Measurements from ENCODE around the gene PTN. TPM values are rescaled to one million over a fixed set of nuclear protein-coding genes. Genes with fewer than 3 reads are reported as not detected.

Gene PTN
- polyA plus RNA-seq, 2 donors, result 88.2 to 97.1 TPM

GRCh38 chr7:137354961-137355360, 11.4 kb upstream of the PTN start:
- no peaks in the 10 kb centered on the region for H3K9me3 ChIP-seq (ENCODE audit: control insufficient read depth in 2 of 2, insufficient read depth in 1 of 2, low read depth in 1 of 2, low read length in 1 of 2)
- H3K27ac ChIP-seq (ENCODE audit: low read depth in 2 of 2, low read length in 1 of 2), result no peak overlapping the region
- no peaks in the 10 kb centered on the region for H3K4me1 ChIP-seq (ENCODE audit: control insufficient read depth in 2 of 2, insufficient read depth in 2 of 2, low read length in 1 of 2)
- no peaks in the 10 kb centered on the region for H3K36me3 ChIP-seq (ENCODE audit: control insufficient read depth in 2 of 2, insufficient read depth in 2 of 2, low read length in 1 of 2)
- no peaks in the 10 kb centered on the region for H3K27me3 ChIP-seq (ENCODE audit: control insufficient read depth in 1 of 2, insufficient read depth in 2 of 2, low read length in 2 of 2)
- no peak overlapping the region for H3K4me3 ChIP-seq (ENCODE audit: low read depth in 1 of 2, low read length in 2 of 2)

GRCh38 chr7:137354396-137354795, 10.9 kb upstream of the PTN start:
- Histone ChIP-seq H3K4me1 (ENCODE audit: control insufficient read depth in 2 of 2, insufficient read depth in 2 of 2, low read length in 1 of 2) (no peaks in the 10 kb centered on the region), H3K4me3 (ENCODE audit: low read depth in 1 of 2, low read length in 2 of 2) (no peak overlapping the region), H3K9me3 (ENCODE audit: control insufficient read depth in 2 of 2, insufficient read depth in 1 of 2, low read depth in 1 of 2, low read length in 1 of 2) (no peaks in the 10 kb centered on the region), H3K36me3 (ENCODE audit: control insufficient read depth in 2 of 2, insufficient read depth in 2 of 2, low read length in 1 of 2) (no peaks in the 10 kb centered on the region), H3K27me3 (ENCODE audit: control insufficient read depth in 1 of 2, insufficient read depth in 2 of 2, low read length in 2 of 2) (no peaks in the 10 kb centered on the region), H3K27ac (ENCODE audit: low read depth in 2 of 2, low read length in 1 of 2) (no peak overlapping the region)
- 29 to 42% methylated on average over 5 of the region's 5 CpGs for WGBS, 2 donors

GRCh38 chr7:137351941-137352340, 8.4 kb upstream of the PTN start:
- no peaks in the 10 kb centered on the region for H3K27me3 ChIP-seq (ENCODE audit: control insufficient read depth in 1 of 2, insufficient read depth in 2 of 2, low read length in 2 of 2)
- H3K4me3 ChIP-seq (ENCODE audit: low read depth in 1 of 2, low read length in 2 of 2), result no peak overlapping the region
- no peaks in the 10 kb centered on the region for H3K9me3 ChIP-seq (ENCODE audit: control insufficient read depth in 2 of 2, insufficient read depth in 1 of 2, low read depth in 1 of 2, low read length in 1 of 2)
- H3K4me1 ChIP-seq (ENCODE audit: control insufficient read depth in 2 of 2, insufficient read depth in 2 of 2, low read length in 1 of 2), result no peaks in the 10 kb centered on the region
- WGBS, 2 donors, result 46 to 62% methylated on average over 2 of the region's 2 CpGs
- no peaks in the 10 kb centered on the region for H3K36me3 ChIP-seq (ENCODE audit: control insufficient read depth in 2 of 2, insufficient read depth in 2 of 2, low read length in 1 of 2)
- H3K27ac ChIP-seq (ENCODE audit: low read depth in 2 of 2, low read length in 1 of 2), result no peak overlapping the region

- Histone ChIP-seq H3K4me3 (ENCODE audit: low read depth in 1 of 2, low read length in 2 of 2) (no peak overlapping the region), H3K27ac (ENCODE audit: low read depth in 2 of 2, low read length in 1 of 2) (no peak overlapping the region), H3K36me3 (ENCODE audit: control insufficient read depth in 2 of 2, insufficient read depth in 2 of 2, low read length in 1 of 2) (no peaks in the 10 kb centered on the region), H3K27me3 (ENCODE audit: control insufficient read depth in 1 of 2, insufficient read depth in 2 of 2, low read length in 2 of 2) (no peaks in the 10 kb centered on the region), H3K4me1 (ENCODE audit: control insufficient read depth in 2 of 2, insufficient read depth in 2 of 2, low read length in 1 of 2) (no peaks in the 10 kb centered on the region), H3K9me3 (ENCODE audit: control insufficient read depth in 2 of 2, insufficient read depth in 1 of 2, low read depth in 1 of 2, low read length in 1 of 2) (no peaks in the 10 kb centered on the region)
- WGBS, 2 donors, result 75 to 79% methylated on average over 6 of the region's 6 CpGs
Measured at GRCh38 chr7:137345799-137346449, 2.4 kb upstream of the PTN start.

- peaks cover 0 to 2% of the 10 kb centered on the region in 2 donors for H3K36me3 ChIP-seq (ENCODE audit: control insufficient read depth in 2 of 2, insufficient read depth in 2 of 2, low read length in 1 of 2)
- 10 to 15% methylated on average over 5 of the region's 5 CpGs for WGBS, 2 donors
- H3K4me3 ChIP-seq (ENCODE audit: low read depth in 1 of 2, low read length in 2 of 2), result peak overlapping the region; percentile 55 to 56
- no peaks in the 10 kb centered on the region for H3K27me3 ChIP-seq (ENCODE audit: control insufficient read depth in 1 of 2, insufficient read depth in 2 of 2, low read length in 2 of 2)
- H3K27ac ChIP-seq (ENCODE audit: low read depth in 2 of 2, low read length in 1 of 2), result peak overlapping the region; percentile 76 to 85
- no peaks in the 10 kb centered on the region for H3K4me1 ChIP-seq (ENCODE audit: control insufficient read depth in 2 of 2, insufficient read depth in 2 of 2, low read length in 1 of 2)
- H3K9me3 ChIP-seq (ENCODE audit: control insufficient read depth in 2 of 2, insufficient read depth in 1 of 2, low read depth in 1 of 2, low read length in 1 of 2), result no peaks in the 10 kb centered on the region
Measured at GRCh38 chr7:137342828-137343261, 688 bp downstream of the PTN start.

GRCh38 chr7:137342265-137342664, 1.3 kb downstream of the PTN start:
- H3K4me1 ChIP-seq (ENCODE audit: control insufficient read depth in 2 of 2, insufficient read depth in 2 of 2, low read length in 1 of 2), result no peaks in the 10 kb centered on the region
- peak overlapping the region in 1 of 2 donors; percentile 55 for H3K4me3 ChIP-seq (ENCODE audit: low read depth in 1 of 2, low read length in 2 of 2)
- H3K36me3 ChIP-seq (ENCODE audit: control insufficient read depth in 2 of 2, insufficient read depth in 2 of 2, low read length in 1 of 2), result peaks cover 0 to 2% of the 10 kb centered on the region in 2 donors
- H3K9me3 ChIP-seq (ENCODE audit: control insufficient read depth in 2 of 2, insufficient read depth in 1 of 2, low read depth in 1 of 2, low read length in 1 of 2), result no peaks in the 10 kb centered on the region
- WGBS, 2 donors, result 42 to 56% methylated on average over 3 of the region's 3 CpGs
- no peaks in the 10 kb centered on the region for H3K27me3 ChIP-seq (ENCODE audit: control insufficient read depth in 1 of 2, insufficient read depth in 2 of 2, low read length in 2 of 2)
- no peak overlapping the region for H3K27ac ChIP-seq (ENCODE audit: low read depth in 2 of 2, low read length in 1 of 2)

GRCh38 chr7:137337902-137338301, 5.6 kb downstream of the PTN start:
- Histone ChIP-seq H3K9me3 (ENCODE audit: control insufficient read depth in 2 of 2, insufficient read depth in 1 of 2, low read depth in 1 of 2, low read length in 1 of 2) (no peaks in the 10 kb centered on the region), H3K4me1 (ENCODE audit: control insufficient read depth in 2 of 2, insufficient read depth in 2 of 2, low read length in 1 of 2) (no peaks in the 10 kb centered on the region), H3K36me3 (ENCODE audit: control insufficient read depth in 2 of 2, insufficient read depth in 2 of 2, low read length in 1 of 2) (peaks cover 0 to 2% of the 10 kb centered on the region in 2 donors), H3K4me3 (ENCODE audit: low read depth in 1 of 2, low read length in 2 of 2) (no peak overlapping the region), H3K27ac (ENCODE audit: low read depth in 2 of 2, low read length in 1 of 2) (no peak overlapping the region), H3K27me3 (ENCODE audit: control insufficient read depth in 1 of 2, insufficient read depth in 2 of 2, low read length in 2 of 2) (no peaks in the 10 kb centered on the region)
- WGBS, 2 donors, result 65 to 78% methylated on average over 2 of the region's 2 CpGs

- 51 to 69% methylated on average over 4 of the region's 4 CpGs for WGBS, 2 donors
- H3K4me1 ChIP-seq (ENCODE audit: control insufficient read depth in 2 of 2, insufficient read depth in 2 of 2, low read length in 1 of 2), result no peaks in the 10 kb centered on the region
- H3K4me3 ChIP-seq (ENCODE audit: low read depth in 1 of 2, low read length in 2 of 2), result no peak overlapping the region
- H3K27me3 ChIP-seq (ENCODE audit: control insufficient read depth in 1 of 2, insufficient read depth in 2 of 2, low read length in 2 of 2), result no peaks in the 10 kb centered on the region
- peak overlapping the region; percentile 6 to 74 for H3K27ac ChIP-seq (ENCODE audit: low read depth in 2 of 2, low read length in 1 of 2)
- no peaks in the 10 kb centered on the region for H3K9me3 ChIP-seq (ENCODE audit: control insufficient read depth in 2 of 2, insufficient read depth in 1 of 2, low read depth in 1 of 2, low read length in 1 of 2)
- peaks cover 0 to 2% of the 10 kb centered on the region in 2 donors for H3K36me3 ChIP-seq (ENCODE audit: control insufficient read depth in 2 of 2, insufficient read depth in 2 of 2, low read length in 1 of 2)
Measured at GRCh38 chr7:137335814-137336213, 7.7 kb downstream of the PTN start.

GRCh38 chr7:137331378-137331777, 12.2 kb downstream of the PTN start:
- no peaks in the 10 kb centered on the region for H3K36me3 ChIP-seq (ENCODE audit: control insufficient read depth in 2 of 2, insufficient read depth in 2 of 2, low read length in 1 of 2)
- H3K4me3 ChIP-seq (ENCODE audit: low read depth in 1 of 2, low read length in 2 of 2), result no peak overlapping the region
- no peaks in the 10 kb centered on the region for H3K9me3 ChIP-seq (ENCODE audit: control insufficient read depth in 2 of 2, insufficient read depth in 1 of 2, low read depth in 1 of 2, low read length in 1 of 2)
- WGBS, 2 donors, result 43 to 46% methylated on average over 8 of the region's 8 CpGs
- H3K27ac ChIP-seq (ENCODE audit: low read depth in 2 of 2, low read length in 1 of 2), result peak overlapping the region in 1 of 2 donors; percentile 49
- no peaks in the 10 kb centered on the region for H3K27me3 ChIP-seq (ENCODE audit: control insufficient read depth in 1 of 2, insufficient read depth in 2 of 2, low read length in 2 of 2)
- peaks cover 2 to 3% of the 10 kb centered on the region in 2 donors for H3K4me1 ChIP-seq (ENCODE audit: control insufficient read depth in 2 of 2, insufficient read depth in 2 of 2, low read length in 1 of 2)

- H3K36me3 ChIP-seq (ENCODE audit: control insufficient read depth in 2 of 2, insufficient read depth in 2 of 2, low read length in 1 of 2), result no peaks in the 10 kb centered on the region
- no peak overlapping the region for H3K27ac ChIP-seq (ENCODE audit: low read depth in 2 of 2, low read length in 1 of 2)
- no peaks in the 10 kb centered on the region for H3K27me3 ChIP-seq (ENCODE audit: control insufficient read depth in 1 of 2, insufficient read depth in 2 of 2, low read length in 2 of 2)
- 88 to 100% methylated on average over 1 of the region's 1 CpG for WGBS, 2 donors
- H3K9me3 ChIP-seq (ENCODE audit: control insufficient read depth in 2 of 2, insufficient read depth in 1 of 2, low read depth in 1 of 2, low read length in 1 of 2), result no peaks in the 10 kb centered on the region
- H3K4me3 ChIP-seq (ENCODE audit: low read depth in 1 of 2, low read length in 2 of 2), result no peak overlapping the region
- H3K4me1 ChIP-seq (ENCODE audit: control insufficient read depth in 2 of 2, insufficient read depth in 2 of 2, low read length in 1 of 2), result peaks cover 2 to 3% of the 10 kb centered on the region in 2 donors
Measured at GRCh38 chr7:137329411-137329810, 14.1 kb downstream of the PTN start.
